ENCODE results near the gene ITPK1. TPM values are rescaled to one million over a fixed set of nuclear protein-coding genes. Genes with fewer than 3 reads are reported as not detected.

ITPK1 gene
- total RNA-seq, 1 experiment from 2014 or later, result 90.7 TPM

- DNase-seq (ENCODE audit: low spot score), result no peak
- in situ Hi-C loops (cut with HindIII; ENCODE audit: low sequenced_read_pairs), result no loop called here
Measured at GRCh38 chr14:93023039-93023438, 92.7 kb downstream of the ITPK1 start.

GRCh38 chr14:93019970-93020369, 95.8 kb downstream of the ITPK1 start:
- in situ Hi-C loops (cut with HindIII; ENCODE audit: low sequenced_read_pairs), result no loop called here

DNA sequence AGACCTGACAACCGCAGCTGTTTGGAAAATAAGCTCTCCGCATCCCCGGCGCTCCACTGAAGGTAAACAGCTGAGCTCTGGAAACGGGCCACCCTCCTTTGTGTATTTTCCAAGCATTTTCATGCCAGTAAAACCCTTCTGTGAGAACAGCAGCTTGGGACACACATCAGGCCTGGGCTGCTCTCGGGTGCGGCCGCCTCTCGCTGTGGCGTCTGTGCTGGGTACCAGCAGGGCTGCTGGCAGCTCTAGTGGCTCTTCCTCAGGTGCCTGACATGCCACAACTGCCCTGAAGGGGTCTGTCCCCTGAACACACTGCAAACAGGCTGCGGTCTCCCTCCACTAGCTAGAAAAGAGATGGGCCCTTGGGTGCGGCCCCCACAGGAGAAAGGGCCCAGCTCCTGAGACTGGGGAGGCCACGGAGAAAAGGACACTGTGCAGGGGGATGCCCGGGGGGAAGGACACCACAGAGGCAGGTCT, 96.3 kb downstream of the ITPK1 start:
- no peak for DNase-seq (ENCODE audit: low spot score)

More at GRCh38 chr14:93019970-93020369, 95.8 kb downstream of the ITPK1 start:
- peak; percentile 46 for DNase-seq (ENCODE audit: low spot score)

DNA sequence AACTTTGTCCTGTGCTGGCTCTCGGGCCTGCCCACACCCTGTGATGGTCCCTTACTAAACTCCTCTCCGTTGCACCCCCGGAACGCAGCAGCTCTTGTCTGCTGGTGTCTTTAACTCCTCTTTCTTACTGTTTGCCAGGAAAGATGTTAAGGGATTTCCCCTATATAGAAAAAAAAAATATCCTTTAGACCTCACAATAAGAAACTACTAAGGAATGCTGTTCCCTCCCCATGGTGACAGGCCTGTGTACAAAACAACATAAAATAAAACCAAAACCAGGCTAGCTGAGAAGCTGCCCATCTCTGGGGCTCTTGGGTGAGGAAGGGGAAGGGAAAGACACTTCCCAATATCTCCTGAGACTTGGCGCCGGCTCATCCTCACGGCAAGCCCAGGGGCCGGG, 97.4 kb downstream of the ITPK1 start:
- in situ Hi-C loops (cut with HindIII; ENCODE audit: low sequenced_read_pairs), result no loop called here
- DNase-seq (ENCODE audit: low spot score), result no peak

More for the DNA sequence above, 96.3 kb downstream of the ITPK1 start:
- in situ Hi-C loops (cut with HindIII; ENCODE audit: low sequenced_read_pairs), result no loop called here

DNA sequence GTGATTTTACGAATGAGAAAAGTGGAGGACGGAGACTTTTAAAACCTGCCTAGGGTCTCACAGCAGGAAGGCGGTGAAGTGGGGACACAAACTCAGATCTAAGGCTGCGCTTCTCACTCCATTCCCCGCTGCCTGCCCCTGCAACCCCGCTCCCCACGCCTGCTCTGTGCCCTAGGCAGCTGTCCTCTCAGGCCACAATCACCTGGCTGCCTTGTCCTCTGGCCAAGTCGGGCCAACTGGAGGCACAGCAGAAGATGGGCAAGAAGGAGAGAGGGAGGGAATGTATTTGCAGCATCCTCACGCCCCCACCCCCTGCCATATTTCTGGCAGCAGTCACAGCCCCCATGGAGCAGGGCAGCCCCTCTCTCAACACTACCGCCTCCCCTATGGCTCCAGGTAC, 97.8 kb downstream of the ITPK1 start:
- in situ Hi-C loops (cut with HindIII; ENCODE audit: low sequenced_read_pairs), result no loop called here
- peak; percentile 64 for DNase-seq (ENCODE audit: low spot score)

DNA sequence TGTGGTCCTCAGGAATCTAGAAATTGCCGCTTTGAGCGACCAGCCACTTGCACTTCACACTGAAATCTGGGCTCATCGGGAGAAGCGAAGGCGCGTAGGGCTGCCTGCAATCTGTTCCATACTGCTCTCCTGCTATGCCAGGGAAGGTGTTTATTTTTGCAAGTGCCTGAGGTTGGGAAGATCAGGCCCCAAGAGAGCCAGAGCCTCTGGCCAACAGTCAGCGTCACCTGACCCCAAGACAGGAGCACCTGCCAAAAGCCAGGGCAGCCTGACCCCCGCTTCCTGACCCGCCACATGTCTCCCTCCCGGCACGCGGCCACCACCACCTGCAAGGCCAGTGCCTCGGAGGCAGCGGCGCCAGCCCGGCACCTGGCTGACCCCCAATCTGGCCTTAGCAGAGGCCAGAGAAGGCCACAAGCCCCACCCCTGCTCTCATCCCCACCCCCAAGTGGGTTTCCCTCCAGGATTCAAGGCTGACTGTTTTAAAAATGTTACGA, 98.4 kb downstream of the ITPK1 start:
- in situ Hi-C loops (cut with HindIII; ENCODE audit: low sequenced_read_pairs), result no loop called here
- peak; percentile 78 for DNase-seq (ENCODE audit: low spot score)

GRCh38 chr14:93016275-93016845, 99.4 kb downstream of the ITPK1 start:
- DNase-seq (ENCODE audit: low spot score), result no peak
- in situ Hi-C loops (cut with HindIII; ENCODE audit: low sequenced_read_pairs), result no loop called here

DNA sequence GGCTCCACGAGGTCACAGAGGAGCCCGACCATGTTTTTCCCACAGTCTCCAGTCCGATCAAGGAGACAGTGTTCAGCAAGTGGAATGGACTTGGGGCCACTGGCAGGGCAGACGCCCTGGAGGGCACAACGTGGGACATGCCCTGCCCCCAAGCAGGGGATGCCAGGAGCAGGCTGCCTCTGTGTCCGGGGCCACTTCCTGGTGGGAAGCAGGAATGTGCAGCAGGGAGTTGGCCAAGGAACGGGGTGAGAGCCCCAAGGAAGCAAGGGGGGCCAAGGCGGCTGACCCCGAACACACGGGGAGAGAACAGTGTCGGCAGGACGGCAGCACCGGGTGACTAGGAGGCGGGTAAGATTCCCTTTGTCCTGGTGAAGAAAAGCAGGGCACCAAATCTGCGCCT, 100.2 kb downstream of the ITPK1 start:
- in situ Hi-C loops (cut with HindIII; ENCODE audit: low sequenced_read_pairs), result no loop called here
- no peak for DNase-seq (ENCODE audit: low spot score)

DNA sequence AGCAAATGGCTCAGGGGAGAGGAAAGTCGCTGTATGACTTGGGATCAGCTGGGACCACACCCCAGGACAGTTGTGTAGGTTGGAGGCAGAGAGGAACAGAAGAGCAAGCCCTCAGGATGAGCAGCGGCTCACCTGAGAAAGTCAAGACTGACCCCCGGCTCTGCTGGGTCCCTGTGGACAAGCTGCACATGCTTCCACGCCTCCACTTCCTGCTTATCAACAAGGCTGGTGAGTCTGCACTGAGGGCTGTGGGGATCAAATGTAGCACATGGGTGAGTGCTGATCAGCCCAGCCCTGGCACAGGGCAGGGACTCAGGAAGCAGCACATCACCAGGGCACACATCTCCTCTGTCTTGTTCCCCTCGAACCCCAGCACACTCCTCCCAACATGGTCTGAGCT, 100.7 kb downstream of the ITPK1 start:
- DNase-seq (ENCODE audit: low spot score), result no peak
- in situ Hi-C loops (cut with HindIII; ENCODE audit: low sequenced_read_pairs), result no loop called here

- in situ Hi-C loops (cut with HindIII; ENCODE audit: low sequenced_read_pairs), result no loop called here
- no peak for DNase-seq (ENCODE audit: low spot score)
Measured at GRCh38 chr14:93014058-93015023, 101.4 kb downstream of the ITPK1 start.

- DNase-seq (ENCODE audit: low spot score), result no peak
- in situ Hi-C loops (cut with HindIII; ENCODE audit: low sequenced_read_pairs), result no loop called here
Measured at GRCh38 chr14:93012951-93013719, 102.6 kb downstream of the ITPK1 start.

DNA sequence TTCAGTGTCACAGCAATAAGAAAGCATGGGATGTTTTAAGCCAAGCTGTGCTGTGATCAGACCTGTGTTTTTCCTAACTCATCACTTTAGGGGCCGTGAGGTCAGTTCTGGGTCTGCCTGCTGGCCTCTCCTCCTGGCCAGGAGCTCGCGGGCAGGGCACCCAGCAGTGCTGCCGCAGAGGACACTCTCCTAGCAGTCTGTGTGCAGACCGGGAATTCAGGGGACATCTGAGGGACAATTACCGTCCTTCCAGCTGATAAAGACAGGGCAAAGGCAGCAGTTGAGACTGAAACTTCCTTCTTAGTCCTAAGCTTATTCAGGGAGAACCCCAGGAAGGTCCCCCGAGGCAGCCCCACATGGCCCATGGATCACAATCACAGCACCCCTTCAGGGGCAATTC, 103.2 kb downstream of the ITPK1 start:
- DNase-seq (ENCODE audit: low spot score), result no peak
- in situ Hi-C loops (cut with HindIII; ENCODE audit: low sequenced_read_pairs), result no loop called here

DNA sequence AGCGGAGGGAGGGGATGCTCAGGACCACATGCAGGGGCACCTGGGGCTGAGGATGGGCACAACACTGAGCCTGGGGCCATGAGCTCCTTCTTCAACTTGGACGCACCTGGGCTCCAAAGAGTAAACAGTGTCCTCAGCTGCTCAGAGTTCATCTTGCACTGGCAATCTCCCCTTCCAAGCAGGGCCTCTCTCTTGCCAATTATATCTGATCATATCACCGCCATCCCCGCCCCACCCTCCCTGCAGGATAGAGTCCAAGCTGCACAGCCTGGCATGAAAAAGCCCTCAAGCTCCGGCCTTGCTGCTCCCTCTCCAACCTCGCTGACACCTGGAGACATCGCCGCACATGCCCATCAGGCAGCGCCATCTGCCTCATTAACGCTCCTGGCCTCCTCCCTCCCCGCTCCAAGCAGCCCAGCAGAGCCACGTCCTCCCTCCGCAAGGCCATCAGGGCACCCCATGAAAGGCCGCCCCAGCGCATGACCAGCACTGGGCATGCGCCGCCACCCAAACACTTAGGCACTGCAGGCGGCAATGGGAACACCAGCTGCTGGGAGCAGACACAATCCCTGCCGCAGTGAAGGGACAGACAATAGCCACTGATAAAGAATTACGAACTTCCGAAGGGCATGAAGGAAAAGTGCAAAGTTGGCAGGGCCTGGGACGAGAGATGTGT, 103.9 kb downstream of the ITPK1 start:
- DNase-seq (ENCODE audit: low spot score), result peak; percentile 93
- in situ Hi-C loops (cut with HindIII; ENCODE audit: low sequenced_read_pairs), result no loop called here

- in situ Hi-C loops (cut with HindIII; ENCODE audit: low sequenced_read_pairs), result no loop called here
- DNase-seq (ENCODE audit: low spot score), result no peak
Measured at GRCh38 chr14:93011141-93011529, 104.6 kb downstream of the ITPK1 start.

DNA sequence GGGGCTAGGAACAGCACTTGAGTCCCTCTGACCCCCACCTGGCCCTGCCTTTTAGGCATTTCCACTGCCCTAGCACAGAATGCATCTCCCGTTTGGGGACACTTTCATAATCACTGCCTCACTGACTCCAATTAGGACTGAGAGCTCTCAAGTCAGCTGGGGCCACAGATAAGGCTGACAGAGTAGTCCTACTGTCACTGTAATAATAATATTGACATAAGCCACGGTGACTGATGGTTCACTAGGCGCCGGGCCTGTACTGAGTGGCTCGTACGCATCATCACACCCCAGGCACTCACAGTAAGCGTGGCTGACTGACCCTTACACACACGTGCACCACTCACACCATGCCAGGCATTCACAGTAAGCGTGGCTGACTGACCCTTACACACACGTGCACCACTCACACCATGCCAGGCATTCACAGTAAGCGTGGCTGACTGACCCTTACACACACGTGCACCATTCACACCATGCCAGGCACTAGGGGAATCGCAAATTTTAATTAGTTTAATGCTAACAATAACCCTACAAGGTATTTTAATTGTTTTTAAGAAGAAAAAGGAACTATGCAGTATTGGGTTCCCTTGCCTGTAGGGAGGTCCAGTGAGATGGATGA, 105.1 kb downstream of the ITPK1 start:
- DNase-seq (ENCODE audit: low spot score), result no peak
- in situ Hi-C loops (cut with HindIII; ENCODE audit: low sequenced_read_pairs), result no loop called here

- DNase-seq (ENCODE audit: low spot score), result no peak
- in situ Hi-C loops (cut with HindIII; ENCODE audit: low sequenced_read_pairs), result no loop called here
Measured at GRCh38 chr14:93010130-93010499, 105.6 kb downstream of the ITPK1 start.

GRCh38 chr14:93009471-93010129, 106.1 kb downstream of the ITPK1 start:
- DNase-seq (ENCODE audit: low spot score), result no peak
- in situ Hi-C loops (cut with HindIII; ENCODE audit: low sequenced_read_pairs), result no loop called here

DNA sequence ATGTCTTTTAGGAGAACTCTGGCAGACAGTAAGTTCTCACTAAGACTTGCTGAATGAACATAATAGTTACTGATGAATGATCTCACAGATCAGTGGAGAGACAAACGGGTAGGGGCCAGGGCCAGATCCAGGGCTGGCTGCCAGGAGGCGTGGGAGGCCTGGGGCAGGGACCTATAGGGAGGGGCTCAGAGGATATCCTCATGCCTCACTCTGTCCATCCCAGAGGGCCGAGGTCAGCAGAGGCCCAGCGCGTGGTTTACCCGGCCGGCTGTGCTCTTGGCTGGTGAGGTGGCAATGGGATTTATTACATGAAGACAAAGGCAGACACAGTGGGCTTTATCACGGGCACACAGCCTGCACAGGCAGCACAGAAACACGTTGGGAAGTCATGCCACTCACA, 107.3 kb downstream of the ITPK1 start:
- in situ Hi-C loops (cut with HindIII; ENCODE audit: low sequenced_read_pairs), result no loop called here
- no peak for DNase-seq (ENCODE audit: low spot score)

All from G401 (cell line).